Measurements from ENCODE around the gene RBM14.

- TF ChIP-seq CTCF (IDR thresholded peaks at IDR 0.05) = no peak
- TF ChIP-seq POLR2AphosphoS5 (IDR thresholded peaks at IDR 0.05) = no peak
Measured at GRCh38 chr11:66670816-66671215, 54.4 kb downstream of the RBM14 start.

Data from transverse colon (tissue), 4 donors.